CD14-positive monocyte (primary cell): ENCODE data around the gene C4orf36. TPM values are rescaled to one million over a fixed set of nuclear protein-coding genes. Genes with fewer than 3 reads are reported as not detected.

Source experiments
- DNase-seq, 3 donors: peaks; one replicate each; pipeline ENCODE4 v3.0.0-alpha.2; 2011 to 2022
- H2AFZ ChIP-seq: 2 replicates; pipeline ENCODE4 v1.6.0; 2012; ENCODE audit warnings: mild to moderate bottlenecking, low read depth, low read length, inconsistent platforms; ENCODE audit not compliant: insufficient read depth, poor library complexity, severe bottlenecking
- H3K27ac ChIP-seq, 2 donors: 1 replicate in 1 of 2; 2 replicates in 1 of 2; pipeline ENCODE4 v1.5.1; 2012 to 2013; ENCODE audit warnings: low read length in 2 of 2, control low read depth in 1 of 2, inconsistent platforms in 1 of 2, low read depth in 1 of 2, mild to moderate bottlenecking in 1 of 2
- H3K27me3 ChIP-seq, 2 donors: one replicate each; pipeline versions ENCODE4 v1.6.0 to v1.6.1; 2011 to 2013; ENCODE audit warnings: low read length in 2 of 2; ENCODE audit not compliant: control insufficient read depth in 2 of 2, insufficient read depth in 2 of 2
- H3K36me3 ChIP-seq, 2 donors: replicated peaks in 1 of 2; 1 replicate in 1 of 2; 2 replicates in 1 of 2; pipeline versions ENCODE4 v1.5.1 to v1.6.1; 2012 to 2013; ENCODE audit warnings: low read length in 2 of 2, control low read depth in 1 of 2, inconsistent platforms in 1 of 2, mild to moderate bottlenecking in 1 of 2; ENCODE audit not compliant: insufficient read depth in 2 of 2, control insufficient read depth in 1 of 2
- H3K4me1 ChIP-seq, 2 donors: 1 replicate in 1 of 2; 2 replicates in 1 of 2; pipeline versions ENCODE4 v1.5.1 to v1.6.1; 2012 to 2013; ENCODE audit warnings: low read length in 2 of 2, control low read depth in 1 of 2, inconsistent platforms in 1 of 2, mild to moderate bottlenecking in 1 of 2, moderate library complexity in 1 of 2; ENCODE audit not compliant: insufficient read depth in 2 of 2, control insufficient read depth in 1 of 2
- H3K4me2 ChIP-seq: replicated peaks from 2 replicates; pipeline ENCODE3; 2012; ENCODE audit warnings: low read length, moderate library complexity, mild to moderate bottlenecking; ENCODE audit not compliant: poor library complexity, severe bottlenecking; ENCODE audit errors: extremely low read depth
- H3K4me3 ChIP-seq, 3 experiments: fragments of 200-600 bp in 1 of 3; sonication (generic) in 1 of 3; replicated peaks in 1 of 3; 1 replicate in 2 of 3; 2 replicates in 1 of 3; pipeline ENCODE4 v1.5.1; 2011 to 2013; ENCODE audit warnings: low read length in 3 of 3, mild to moderate bottlenecking in 3 of 3, control low read depth in 2 of 3, low read depth in 2 of 3, inconsistent platforms in 1 of 3, moderate library complexity in 1 of 3
- H3K79me2 ChIP-seq: 2 replicates; pipeline ENCODE4 v1.6.0; 2012; ENCODE audit warnings: mild to moderate bottlenecking, control low read depth, inconsistent platforms, low read length, moderate library complexity; ENCODE audit not compliant: insufficient read depth
- H3K9ac ChIP-seq: 2 replicates; pipeline ENCODE4 v1.6.0; 2017; ENCODE audit warnings: low read length, mild to moderate bottlenecking; ENCODE audit not compliant: insufficient read depth, poor library complexity, severe bottlenecking
- H3K9me3 ChIP-seq, 2 donors: replicated peaks in 1 of 2; 1 replicate in 1 of 2; 2 replicates in 1 of 2; pipeline versions ENCODE4 v1.5.1 to v1.6.1; 2012 to 2013; ENCODE audit warnings: low read length in 2 of 2, control low read depth in 1 of 2; ENCODE audit not compliant: control insufficient read depth in 1 of 2, insufficient read depth in 1 of 2
- H4K20me1 ChIP-seq: 2 replicates; pipeline ENCODE4 v1.6.0; 2012; ENCODE audit warnings: mild to moderate bottlenecking, low read length, control low read depth, moderate library complexity; ENCODE audit not compliant: insufficient read depth
- H3K27ac Mint-ChIP-seq, 7 donors: one replicate each; pipeline ENCODE4 v1.8.0; 2020; ENCODE audit warnings: mild to moderate bottlenecking in 7 of 7, mixed read lengths in 7 of 7, moderate library complexity in 6 of 7, inconsistent platforms in 2 of 7
- H3K27me3 Mint-ChIP-seq, 3 donors: one replicate each; pipeline ENCODE4 v1.8.0; 2021 to 2022; ENCODE audit warnings: low read depth in 3 of 3, mild to moderate bottlenecking in 3 of 3, mixed read lengths in 3 of 3, moderate library complexity in 3 of 3, inconsistent platforms in 1 of 3
- H3K36me3 Mint-ChIP-seq, 2 donors: one replicate each; pipeline ENCODE4 v1.8.0; 2020; ENCODE audit warnings: mixed read lengths in 2 of 2, inconsistent platforms in 1 of 2, mild to moderate bottlenecking in 1 of 2
- H3K4me1 Mint-ChIP-seq: one replicate; pipeline ENCODE4 v1.8.0; 2020; ENCODE audit warnings: mild to moderate bottlenecking, mixed read lengths
- H3K4me3 Mint-ChIP-seq, 2 donors: one replicate each; pipeline ENCODE4 v1.8.0; 2020; ENCODE audit warnings: mild to moderate bottlenecking in 2 of 2, mixed read lengths in 2 of 2, moderate library complexity in 1 of 2
- H3K9me3 Mint-ChIP-seq, 7 donors: one replicate each; pipeline ENCODE4 v1.8.0; 2020 to 2022; ENCODE audit warnings: mixed read lengths in 7 of 7, mild to moderate bottlenecking in 6 of 7, moderate library complexity in 6 of 7, inconsistent platforms in 2 of 7
- WGBS: methylation state at CpG from one replicate; pipeline ENCODE4 v1.1.5; 2013; ENCODE audit warnings: missing lambda C conversion rate; ENCODE audit not compliant: insufficient coverage; 5-methylcytosine and 5-hydroxymethylcytosine counted together
- intact Hi-C, 2 donors: fragments of 100-400 bp; cut with micrococcal nuclease; formaldehyde crosslinking; loops; one replicate each; pipeline versions ENCODE4 v1.15.0 to v1.15.1; 2023
- polyA plus RNA-seq, 3 donors: library from polyadenylated mRNA; depleted of rRNA in 1 of 3; unstranded in 2 of 3; stranded (reverse) in 1 of 3; fragments of 300-500 nt in 2 of 3; fragments of >200 nt in 1 of 3; fragmentation: Illumina TruSeq in 2 of 3; gene quantifications; 1 replicate in 2 of 3; 2 replicates in 1 of 3; pipeline ENCODE4 v1.2.3, GENCODE V29; 2012 to 2021
- TF ChIP-seq, protein P1 (sequence below): fragments of 200-600 bp; IDR thresholded peaks from one replicate; pipeline ENCODE4 v1.8.0; 2022; ENCODE audit warnings: antibody characterized with exemption, mild to moderate bottlenecking

The C4orf36 gene
- polyA plus RNA-seq, 3 donors = 0.14 TPM; not detected in 2

DNA sequence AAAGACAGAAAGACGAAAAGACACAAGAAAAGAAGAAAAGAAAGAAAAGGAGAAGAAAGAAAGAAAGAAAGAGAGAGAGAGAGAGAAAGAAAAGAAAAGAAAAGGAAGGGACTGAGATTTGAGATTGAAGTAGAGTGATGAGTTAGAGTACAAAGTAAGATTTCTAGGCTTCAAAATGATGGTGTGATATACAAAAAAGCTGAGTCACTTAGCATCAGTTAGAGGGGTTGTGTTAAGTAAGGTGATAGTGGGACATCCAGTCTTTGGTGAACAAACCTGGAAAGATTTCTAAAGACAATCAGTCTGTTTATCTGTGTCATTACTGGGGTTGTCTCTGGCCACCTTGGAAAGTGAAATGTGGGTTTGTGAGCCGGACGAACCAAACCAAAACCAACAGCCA lies 56.5 kb downstream of the C4orf36 start:
- Mint-ChIP-seq H3K9me3 (peaks cover 0 to 3% (median 0%) of the 10 kb centered on the region in 7 donors), H3K27ac (no peak overlapping the region), H3K4me3 (no peak overlapping the region), H3K36me3 (no peaks in the 10 kb centered on the region), H3K27me3 (peaks cover 0 to 1% (median 1%) of the 10 kb centered on the region in 3 donors), H3K4me1 (no peaks in the 10 kb centered on the region)
- Histone ChIP-seq H3K4me2 (no peak overlapping the region), H3K27ac (no peak overlapping the region), H3K9ac (no peak overlapping the region), H3K27me3 (no peaks in the 10 kb centered on the region), H2AFZ (no peak overlapping the region), H3K36me3 (no peaks in the 10 kb centered on the region), H3K4me3 (no peak overlapping the region), H4K20me1 (no peaks in the 10 kb centered on the region), H3K9me3 (no peaks in the 10 kb centered on the region), H3K4me1 (no peaks in the 10 kb centered on the region), H3K79me2 (no peaks in the 10 kb centered on the region)
- DNase-seq = no peak
- TF ChIP-seq, protein P1, sequence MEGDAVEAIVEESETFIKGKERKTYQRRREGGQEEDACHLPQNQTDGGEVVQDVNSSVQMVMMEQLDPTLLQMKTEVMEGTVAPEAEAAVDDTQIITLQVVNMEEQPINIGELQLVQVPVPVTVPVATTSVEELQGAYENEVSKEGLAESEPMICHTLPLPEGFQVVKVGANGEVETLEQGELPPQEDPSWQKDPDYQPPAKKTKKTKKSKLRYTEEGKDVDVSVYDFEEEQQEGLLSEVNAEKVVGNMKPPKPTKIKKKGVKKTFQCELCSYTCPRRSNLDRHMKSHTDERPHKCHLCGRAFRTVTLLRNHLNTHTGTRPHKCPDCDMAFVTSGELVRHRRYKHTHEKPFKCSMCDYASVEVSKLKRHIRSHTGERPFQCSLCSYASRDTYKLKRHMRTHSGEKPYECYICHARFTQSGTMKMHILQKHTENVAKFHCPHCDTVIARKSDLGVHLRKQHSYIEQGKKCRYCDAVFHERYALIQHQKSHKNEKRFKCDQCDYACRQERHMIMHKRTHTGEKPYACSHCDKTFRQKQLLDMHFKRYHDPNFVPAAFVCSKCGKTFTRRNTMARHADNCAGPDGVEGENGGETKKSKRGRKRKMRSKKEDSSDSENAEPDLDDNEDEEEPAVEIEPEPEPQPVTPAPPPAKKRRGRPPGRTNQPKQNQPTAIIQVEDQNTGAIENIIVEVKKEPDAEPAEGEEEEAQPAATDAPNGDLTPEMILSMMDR = no peak
- intact Hi-C loops = no loop called here
- WGBS = no CpG with 5 or more reads among the region's 3 CpGs

GRCh38 chr4:86834901-86835300 lies 57.3 kb downstream of the C4orf36 start:
- H3K27me3 Mint-ChIP-seq = peaks cover 0 to 1% (median 0%) of the 10 kb centered on the region in 3 donors

More at GRCh38 chr4:86834901-86835300, 57.3 kb downstream of the C4orf36 start:
- TF ChIP-seq, protein P1 = no peak
- H3K36me3 Mint-ChIP-seq = no peaks in the 10 kb centered on the region
- Histone ChIP-seq H3K9me3 (no peaks in the 10 kb centered on the region), H3K79me2 (no peaks in the 10 kb centered on the region), H3K27ac (no peak overlapping the region), H3K4me1 (no peaks in the 10 kb centered on the region), H4K20me1 (no peaks in the 10 kb centered on the region), H3K9ac (no peak overlapping the region), H3K36me3 (no peaks in the 10 kb centered on the region), H2AFZ (no peak overlapping the region), H3K4me2 (no peak overlapping the region), H3K27me3 (no peaks in the 10 kb centered on the region), H3K4me3 (no peak overlapping the region)
- WGBS = no CpG with 5 or more reads among the region's 3 CpGs
- no peak for DNase-seq
- H3K9me3 Mint-ChIP-seq = peaks cover 0 to 11% (median 0%) of the 10 kb centered on the region in 7 donors
- H3K4me3 Mint-ChIP-seq = no peak overlapping the region
- intact Hi-C loops = no loop called here
- no peaks in the 10 kb centered on the region for H3K4me1 Mint-ChIP-seq
- H3K27ac Mint-ChIP-seq = no peak overlapping the region
